K562 (cell line): ENCODE data around the gene HNRNPLL. TPM values are rescaled to one million over a fixed set of nuclear protein-coding genes. Genes with fewer than 3 reads are reported as not detected.

ENCODE experiments used
- ATF1 ChIP-seq, 2 experiments: fragments of 450-650 bp in 1 of 2; IDR thresholded peaks; 2 replicates each; pipeline ENCODE4 v1.6.1; 2016; ENCODE audit warnings: missing compliant biosample characterization in 1 of 2, missing genetic modification characterization in 1 of 2
- CBX3 ChIP-seq, 2 experiments: IDR thresholded peaks; 1 replicate in 1 of 2; 2 replicates in 1 of 2; pipeline ENCODE4 v1.6.1; 2012; ENCODE audit warnings: inconsistent platforms in 2 of 2, low read length in 2 of 2, borderline replicate concordance in 1 of 2, control low read depth in 1 of 2
- CC2D1A ChIP-seq: fragments of 450-650 bp; IDR thresholded peaks from 2 replicates; pipeline ENCODE4 v1.6.1; 2017; ENCODE audit warnings: mild to moderate bottlenecking
- CTBP1 ChIP-seq: fragments of 450-650 bp; IDR thresholded peaks from 2 replicates; pipeline ENCODE4 v1.6.1; 2016; ENCODE audit warnings: borderline replicate concordance
- E2F3 ChIP-seq: fragments of 250-450 bp; sonication (Bioruptor Pico); IDR thresholded peaks from 2 replicates; pipeline ENCODE4 v1.4.0; 2020; ENCODE audit warnings: mild to moderate bottlenecking
- ETS2 ChIP-seq: IDR thresholded peaks from 2 replicates; pipeline ENCODE4 v1.6.1; 2016; ENCODE audit warnings: borderline replicate concordance, missing genetic modification characterization, mild to moderate bottlenecking, moderate library complexity, missing compliant biosample characterization; ENCODE audit not compliant: poor library complexity, severe bottlenecking
- HDAC8 ChIP-seq: fragments of 450-650 bp; IDR thresholded peaks from 2 replicates; pipeline ENCODE4 v1.6.1; 2016; ENCODE audit warnings: mild to moderate bottlenecking, missing genetic modification characterization, moderate library complexity, missing compliant biosample characterization
- HMG20A ChIP-seq: fragments of 450-650 bp; formaldehyde crosslinking; conservative IDR thresholded peaks from 2 replicates; pipeline ENCODE4 v1.4.0; 2020; ENCODE audit warnings: mild to moderate bottlenecking, mixed read lengths
- MTA3 ChIP-seq: fragments of 450-650 bp; formaldehyde crosslinking; IDR thresholded peaks from 2 replicates; pipeline ENCODE4 v1.6.1; 2017; ENCODE audit warnings: mild to moderate bottlenecking, borderline replicate concordance
- NR2C1 ChIP-seq, 2 experiments: fragments of 450-650 bp; IDR thresholded peaks; 2 replicates each; pipeline ENCODE4 v1.6.1; 2017; ENCODE audit warnings: mild to moderate bottlenecking in 2 of 2, antibody characterized with exemption in 1 of 2, inconsistent platforms in 1 of 2, missing compliant biosample characterization in 1 of 2, missing genetic modification characterization in 1 of 2
- NR4A1 ChIP-seq, 2 experiments: fragments of 250-450 bp in 1 of 2; fragments of 450-650 bp in 1 of 2; sonication (Bioruptor Pico) in 1 of 2; IDR thresholded peaks; 2 replicates each; pipeline versions ENCODE4 v1.4.0 to v1.6.1; 2016 to 2020; ENCODE audit warnings: mild to moderate bottlenecking in 2 of 2, missing compliant biosample characterization in 1 of 2, missing genetic modification characterization in 1 of 2, moderate library complexity in 1 of 2
- PYGO2 ChIP-seq: fragments of 450-650 bp; IDR thresholded peaks from 2 replicates; pipeline ENCODE4 v1.6.1; 2016; ENCODE audit warnings: mild to moderate bottlenecking, missing genetic modification characterization, moderate library complexity, missing compliant biosample characterization
- STAG1 ChIP-seq: sonication (generic); formaldehyde crosslinking; IDR thresholded peaks from 2 replicates; pipeline ENCODE4 v1.5.0; 2020; ENCODE audit warnings: missing genetic modification reagents, borderline replicate concordance
- TAF7 ChIP-seq: fragments of 450-650 bp; IDR thresholded peaks from 2 replicates; pipeline ENCODE4 v1.6.1; 2016; ENCODE audit warnings: missing genetic modification characterization, missing compliant biosample characterization
- TBL1XR1 ChIP-seq, 2 experiments: IDR thresholded peaks; 2 replicates each; pipeline ENCODE4 v1.6.1; 2012; ENCODE audit warnings: improper control_type of control experiment in 2 of 2, low read length in 2 of 2, mild to moderate bottlenecking in 1 of 2
- TGIF2 ChIP-seq: sonication (generic); formaldehyde crosslinking; IDR thresholded peaks from 2 replicates; pipeline ENCODE4 v1.8.1; 2022; ENCODE audit warnings: mild to moderate bottlenecking, missing genetic modification reagents, moderate library complexity
- ZNF23 ChIP-seq: fragments of 250-450 bp; sonication (Bioruptor Pico); IDR thresholded peaks from 2 replicates; pipeline ENCODE4 v1.4.0; 2020; ENCODE audit warnings: mild to moderate bottlenecking
- ZNF239 ChIP-seq: fragments of 250-450 bp; sonication (Bioruptor Pico); IDR thresholded peaks from 2 replicates; pipeline ENCODE4 v1.4.0; 2020; ENCODE audit warnings: mild to moderate bottlenecking
- ZNF507 ChIP-seq: conservative IDR thresholded peaks from 2 replicates; pipeline ENCODE4 v1.6.1; 2017; ENCODE audit warnings: missing genetic modification characterization, missing compliant biosample characterization
- ZNF511 ChIP-seq: sonication (generic); formaldehyde crosslinking; IDR thresholded peaks from 2 replicates; pipeline ENCODE4 v1.8.0; 2022; ENCODE audit warnings: mild to moderate bottlenecking, missing genetic modification reagents
- polyA plus RNA-seq, 8 experiments: library from polyadenylated mRNA; depleted of rRNA in 4 of 8; stranded (reverse) in 5 of 8; unstranded in 3 of 8; fragments of >200 nt; fragmentation: Nextera tagmentation in 2 of 8; fragmentation: Illumina TruSeq in 1 of 8; extraction: Ambion mirVana in 2 of 8; extraction: Trizol in 1 of 8; gene quantifications; 2 replicates each; pipeline versions ENCODE4 v1.2.1 to v1.2.3, GENCODE V29; 2011 to 2014; ENCODE audit warnings: inconsistent platforms in 1 of 8, missing spikeins in 1 of 8
- total RNA-seq, 7 experiments: library from RNA; depleted of rRNA in 6 of 7; stranded (reverse); fragments of >200 nt in 6 of 7; fragmentation: Illumina TruSeq in 2 of 7; extraction: Trizol in 2 of 7; gene quantifications; 2 replicates each; pipeline versions ENCODE4 v1.2.1 to v1.2.3, GENCODE V29; 2011 to 2021; ENCODE audit warnings: low replicate concordance in 1 of 7
- TF ChIP-seq, protein P1 (sequence below): fragments of 150-350 bp; conservative IDR thresholded peaks from 2 replicates; pipeline ENCODE4 v1.6.1; 2014; ENCODE audit warnings: low read length
- TF ChIP-seq, protein P2 (sequence below), 2 experiments: fragments of 450-650 bp in 1 of 2; sonication (generic) in 1 of 2; formaldehyde crosslinking in 1 of 2; IDR thresholded peaks in 1 of 2; conservative IDR thresholded peaks in 1 of 2; 2 replicates each; pipeline versions ENCODE4 v1.6.1 to v1.8.1; 2016 to 2023; ENCODE audit warnings: mild to moderate bottlenecking in 2 of 2, moderate library complexity in 2 of 2, inconsistent platforms in 1 of 2, missing genetic modification reagents in 1 of 2

HNRNPLL gene
- total and polyA plus RNA-seq, 9 of the 15 experiments (the other 6 are each of a cell fraction or from before 2014, with no cell fraction given): 19.8 to 135 (median 57.8) TPM

DNA sequence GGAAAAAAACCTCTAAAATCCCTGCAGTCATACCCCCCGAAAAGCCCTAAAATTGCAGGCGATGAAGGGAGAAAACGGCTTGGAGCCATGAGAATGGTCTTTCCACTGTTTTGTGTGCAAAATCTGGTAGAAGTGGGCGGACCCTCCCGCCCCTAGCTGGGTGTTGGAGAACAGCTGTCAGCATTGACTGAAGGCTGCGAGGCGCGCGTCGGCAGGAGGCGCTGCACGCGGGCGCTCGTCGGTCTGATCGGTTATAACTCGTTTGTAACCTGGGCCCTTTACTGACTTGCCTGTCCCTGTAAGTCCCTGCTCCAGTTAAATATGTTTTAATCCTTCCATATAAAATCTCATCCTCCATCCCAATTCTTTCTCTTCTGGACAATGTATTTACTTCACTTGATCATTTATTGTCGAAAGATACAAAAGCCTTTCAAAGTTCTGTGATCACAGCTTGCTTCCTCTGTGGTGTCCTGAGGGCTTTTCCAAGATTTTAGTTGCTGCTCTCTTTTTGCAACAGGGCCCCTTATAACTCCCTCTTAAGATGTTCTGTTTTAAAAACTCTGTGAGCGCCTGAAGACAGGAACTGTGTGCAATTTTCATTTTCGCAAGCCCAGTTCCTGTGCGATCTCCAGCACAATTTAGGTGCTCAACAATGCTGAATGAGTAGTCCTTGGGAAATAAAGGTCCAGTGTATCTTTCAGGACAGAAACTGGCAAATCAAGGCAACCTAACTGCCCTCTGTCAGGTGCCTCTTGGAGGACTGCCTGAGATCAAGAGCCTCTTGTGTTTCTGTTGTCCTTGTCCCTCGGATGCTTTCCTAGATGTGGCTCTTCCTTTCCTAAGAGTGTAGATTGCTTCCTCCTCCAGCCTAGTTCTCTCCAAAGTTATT lies 918 bp upstream of the HNRNPLL start (continued):
- TF ChIP-seq CBX3 (IDR thresholded peaks at IDR 0.05; ENCODE audit: borderline replicate concordance in 1 of 2, low read length in 2 of 2) (peak in 1 of 2 experiments; percentile 59; a peak in 2 of 3 replicates), TGIF2 (CRISPR knock-in tag) (no peak), NR4A1 (CRISPR knock-in tag; IDR thresholded peaks at IDR 0.05) (no peak), NR4A1 (tag; IDR thresholded peaks at IDR 0.05) (0 out of 2 replicates have a peak, but pooled peaks have one; percentile 65), TAF7 (no peak), PYGO2 (tag) (no peak), ETS2 (tag) (no peak), MTA3 (no peak), HDAC8 (tag) (no peak), HMG20A (CRISPR knock-in tag) (no peak), ZNF239 (CRISPR knock-in tag) (no peak), NR2C1 (IDR thresholded peaks at IDR 0.05) (no peak), NR2C1 (tag; IDR thresholded peaks at IDR 0.05) (no peak), ZNF23 (CRISPR knock-in tag) (no peak), ZNF511 (CRISPR knock-in tag) (peak; percentile 83; the same call in 1 of the 2 replicates), CC2D1A (peak; percentile 69; the same call in 1 of the 2 replicates), TBL1XR1 (IDR thresholded peaks at IDR 0.05; ENCODE audit: low read length in 2 of 2) (peak in 1 of 2 experiments; percentile 35; a peak in 1 of 4 replicates), ATF1 (CRISPR knock-in tag; IDR thresholded peaks at IDR 0.05) (no peak), ATF1 (tag; IDR thresholded peaks at IDR 0.05) (0 out of 2 replicates have a peak, but pooled peaks have one; percentile 61), ZNF507 (tag) (no peak), CTBP1 (no peak), STAG1 (CRISPR knock-in tag) (no peak), E2F3 (CRISPR knock-in tag) (no peak)
- TF ChIP-seq, protein P1, sequence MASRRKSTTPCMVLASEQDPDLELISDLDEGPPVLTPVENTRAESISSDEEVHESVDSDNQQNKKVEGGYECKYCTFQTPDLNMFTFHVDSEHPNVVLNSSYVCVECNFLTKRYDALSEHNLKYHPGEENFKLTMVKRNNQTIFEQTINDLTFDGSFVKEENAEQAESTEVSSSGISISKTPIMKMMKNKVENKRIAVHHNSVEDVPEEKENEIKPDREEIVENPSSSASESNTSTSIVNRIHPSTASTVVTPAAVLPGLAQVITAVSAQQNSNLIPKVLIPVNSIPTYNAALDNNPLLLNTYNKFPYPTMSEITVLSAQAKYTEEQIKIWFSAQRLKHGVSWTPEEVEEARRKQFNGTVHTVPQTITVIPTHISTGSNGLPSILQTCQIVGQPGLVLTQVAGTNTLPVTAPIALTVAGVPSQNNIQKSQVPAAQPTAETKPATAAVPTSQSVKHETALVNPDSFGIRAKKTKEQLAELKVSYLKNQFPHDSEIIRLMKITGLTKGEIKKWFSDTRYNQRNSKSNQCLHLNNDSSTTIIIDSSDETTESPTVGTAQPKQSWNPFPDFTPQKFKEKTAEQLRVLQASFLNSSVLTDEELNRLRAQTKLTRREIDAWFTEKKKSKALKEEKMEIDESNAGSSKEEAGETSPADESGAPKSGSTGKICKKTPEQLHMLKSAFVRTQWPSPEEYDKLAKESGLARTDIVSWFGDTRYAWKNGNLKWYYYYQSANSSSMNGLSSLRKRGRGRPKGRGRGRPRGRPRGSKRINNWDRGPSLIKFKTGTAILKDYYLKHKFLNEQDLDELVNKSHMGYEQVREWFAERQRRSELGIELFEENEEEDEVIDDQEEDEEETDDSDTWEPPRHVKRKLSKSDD: no peak
- TF ChIP-seq, protein P2, sequence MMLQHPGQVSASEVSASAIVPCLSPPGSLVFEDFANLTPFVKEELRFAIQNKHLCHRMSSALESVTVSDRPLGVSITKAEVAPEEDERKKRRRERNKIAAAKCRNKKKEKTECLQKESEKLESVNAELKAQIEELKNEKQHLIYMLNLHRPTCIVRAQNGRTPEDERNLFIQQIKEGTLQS (IDR thresholded peaks at IDR 0.05): no peak
- TF ChIP-seq, protein P2 (CRISPR knock-in tag; conservative IDR thresholded peaks at IDR 0.05): no peak; the same call in 1 of the 2 replicates
